Left hindlimb (tissue), 1 donor: ENCODE data around the gene COA5.

Source experiments
- DNase-seq: peaks from one replicate; pipeline ENCODE4 v3.0.0-alpha.2; 2018

COA5 gene, protein sequence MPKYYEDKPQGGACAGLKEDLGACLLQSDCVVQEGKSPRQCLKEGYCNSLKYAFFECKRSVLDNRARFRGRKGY

GRCh38 chr2:98608116-98608961 is at the start of gene COA5, which contains the start of gene UNC50:
Gene COA5 (minus strand): TSS chr2:98608512. CDS start chr2:98608405, 107 bp downstream.
Gene UNC50 (plus strand): TSS chr2:98608589. CDS start chr2:98609760, 1,171 bp downstream.
- DNase-seq = peak; percentile 92

DNA sequence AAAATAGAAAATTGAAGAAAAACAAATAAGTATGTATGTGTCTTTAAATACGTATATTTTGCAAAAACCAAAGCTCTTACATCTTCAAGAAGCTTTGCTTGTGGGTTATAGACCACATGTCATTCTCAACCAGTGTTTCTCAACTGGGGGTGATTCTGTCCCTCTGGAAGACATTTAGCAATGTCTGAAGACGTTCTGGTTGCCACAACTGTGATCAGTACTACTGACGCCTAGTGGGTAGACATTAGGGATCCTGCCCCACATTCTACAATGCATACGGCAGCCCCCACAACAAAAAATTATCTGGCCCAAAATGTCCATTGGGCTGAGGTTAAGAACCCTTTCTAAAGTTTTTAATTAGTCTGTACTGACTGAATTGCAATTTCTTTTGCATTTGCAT is 48.5 kb upstream of the COA5 start:
- no peak for DNase-seq

- no peak for DNase-seq
These were observed 46.6 kb upstream of the COA5 start for GRCh38 chr2:98654699-98655495.

GRCh38 chr2:98650998-98651397 is 42.7 kb upstream of the COA5 start:
- no peak for DNase-seq

- no peak for DNase-seq
These were observed 41.7 kb upstream of the COA5 start for GRCh38 chr2:98649992-98650375.

DNA sequence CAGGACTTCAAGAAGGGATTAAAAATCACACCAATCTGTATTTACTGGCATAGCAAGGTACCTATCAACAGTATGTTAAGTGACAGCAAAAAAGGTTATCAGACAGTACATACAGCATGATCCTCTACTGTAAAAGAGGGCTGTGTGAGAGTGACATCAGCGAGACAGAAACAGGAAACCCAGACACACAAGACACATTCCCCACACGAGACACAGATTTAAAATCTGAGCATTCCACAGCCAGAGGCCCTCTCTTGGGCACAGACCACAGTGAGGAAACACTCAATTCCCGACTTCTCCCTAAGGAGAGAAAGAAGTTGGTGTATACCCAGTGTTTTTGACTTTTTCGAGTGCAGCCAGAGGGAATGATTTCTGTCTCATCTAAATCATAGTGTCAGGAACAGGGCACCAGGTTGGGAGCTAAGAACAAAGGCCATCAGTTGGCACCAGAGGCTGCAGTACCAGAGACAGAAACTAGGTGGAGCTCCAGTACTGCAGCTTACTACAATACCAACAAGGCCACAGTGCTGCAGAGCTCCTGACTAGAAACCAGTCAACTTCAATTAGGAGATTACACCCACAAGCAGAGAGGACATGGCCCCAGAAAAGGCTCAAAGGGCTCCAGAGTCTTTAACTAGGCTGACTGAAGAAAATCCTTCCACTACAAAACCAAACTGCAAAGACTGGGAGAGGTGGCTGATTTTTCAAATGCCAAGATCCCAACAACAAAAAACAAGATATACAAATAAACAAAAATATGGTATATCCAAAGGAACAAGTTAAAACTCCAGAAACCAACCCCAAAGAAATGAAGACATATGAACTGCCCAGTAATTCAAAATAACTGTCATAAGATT is 41.1 kb upstream of the COA5 start:
- peak; percentile 79 for DNase-seq

GRCh38 chr2:98648451-98648850 is 40.1 kb upstream of the COA5 start:
- no peak for DNase-seq

DNA sequence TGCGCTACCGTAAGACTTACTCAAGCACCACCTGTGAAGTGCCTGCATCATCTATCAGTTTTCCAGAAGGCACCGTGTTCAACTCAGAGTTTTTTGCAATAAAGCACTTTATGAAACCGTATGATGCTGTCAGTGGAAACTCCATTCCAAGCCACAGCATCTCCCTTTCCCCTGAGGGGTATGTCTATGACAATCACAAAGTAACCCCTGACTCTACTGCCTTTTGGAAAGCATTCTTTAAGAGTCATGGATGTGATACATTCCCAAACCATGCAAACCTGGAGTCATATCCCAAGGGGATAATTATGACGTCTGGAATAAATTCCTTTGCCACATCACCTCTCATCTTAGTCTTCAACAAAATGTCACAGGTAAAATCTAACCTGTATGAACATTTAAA is 39.3 kb upstream of the COA5 start:
- DNase-seq = no peak

DNA sequence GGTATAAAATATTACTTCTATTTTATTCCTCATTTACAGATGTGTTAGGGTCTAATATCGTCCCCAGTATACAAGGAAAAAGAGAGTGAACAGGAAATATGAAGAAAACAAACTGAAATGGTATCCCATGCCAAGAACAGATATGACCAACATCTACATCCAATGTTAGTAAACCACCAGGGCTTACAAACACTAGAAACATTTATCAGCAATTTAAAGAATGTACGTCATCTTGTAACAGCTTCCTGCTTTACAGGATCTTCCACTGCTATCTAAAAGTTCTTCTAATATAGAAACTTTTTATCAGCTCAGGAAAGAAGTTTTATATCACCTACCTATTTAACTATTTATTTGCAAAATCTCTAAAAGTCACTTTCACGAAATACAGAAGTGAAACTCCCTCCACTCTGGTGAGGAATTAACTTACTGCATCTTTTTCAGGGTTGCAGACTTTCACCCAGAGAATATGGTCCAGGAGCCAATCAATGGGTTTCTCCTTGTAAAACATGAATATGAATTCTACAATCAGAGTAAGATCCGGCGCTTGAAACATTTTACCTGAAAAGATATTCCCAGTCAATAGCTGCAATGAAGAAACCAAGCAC is 35.3 kb upstream of the COA5 start:
- no peak for DNase-seq

DNA sequence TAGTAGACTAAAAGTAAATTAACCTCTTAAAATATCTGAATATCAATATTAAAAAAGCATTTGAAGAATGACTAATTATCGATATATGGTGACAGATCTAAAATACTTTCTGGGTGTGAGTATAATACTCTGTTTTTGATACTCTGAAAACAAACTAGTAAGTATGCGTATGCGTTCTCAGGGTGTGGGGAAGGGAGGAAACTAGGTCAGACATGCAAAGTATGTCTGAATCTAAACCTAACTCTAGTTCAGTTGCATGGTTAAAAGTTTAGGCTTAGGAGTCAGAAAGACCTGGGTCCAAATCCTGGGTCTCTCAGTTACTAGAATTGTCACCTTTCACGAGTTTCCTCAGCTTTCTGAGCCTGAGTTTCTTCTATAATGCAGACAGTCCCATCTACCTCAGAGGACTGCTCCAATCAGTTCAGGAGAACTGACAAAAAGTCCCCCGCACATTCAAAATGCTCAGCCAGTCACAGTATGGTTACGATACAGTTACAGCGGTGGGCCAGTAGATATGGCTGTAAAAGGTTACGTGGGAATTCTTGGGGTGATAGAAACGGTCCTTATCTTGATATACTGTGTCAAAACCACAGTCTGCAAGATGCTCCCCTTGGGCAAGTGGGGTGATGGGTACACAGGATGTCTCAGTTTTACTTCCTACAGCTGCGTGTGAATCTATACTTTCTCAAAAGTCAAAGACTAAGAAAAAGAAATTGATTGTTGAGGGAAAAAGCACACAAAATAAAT is 29.3 kb upstream of the COA5 start:
- DNase-seq = no peak

- no peak for DNase-seq
These were observed 26.2 kb upstream of the COA5 start for GRCh38 chr2:98634406-98635092.

- no peak for DNase-seq
These were observed 24.0 kb upstream of the COA5 start for GRCh38 chr2:98632351-98632750.

DNA sequence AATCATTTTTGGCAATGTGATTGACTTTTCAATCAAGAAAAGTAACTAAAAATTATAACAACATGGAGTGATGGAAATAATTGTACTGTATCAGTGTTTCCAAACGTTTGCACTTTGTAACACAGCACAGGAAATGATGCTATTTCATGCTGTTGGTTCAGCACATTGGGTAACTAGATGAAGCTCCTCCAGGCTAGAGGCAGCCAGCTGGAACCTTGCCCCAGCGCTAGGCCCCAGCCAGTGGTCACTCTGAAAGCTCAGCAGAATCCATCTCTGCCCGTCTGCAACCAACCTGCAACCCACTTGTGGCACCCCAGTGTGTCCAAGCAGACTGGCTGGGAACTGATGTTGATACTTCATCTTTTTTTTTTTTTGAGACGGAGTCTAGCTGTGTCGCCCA is 15.3 kb upstream of the COA5 start:
- no peak for DNase-seq

- no peak for DNase-seq
These were observed 8.8 kb upstream of the COA5 start for GRCh38 chr2:98617149-98617548.

DNA sequence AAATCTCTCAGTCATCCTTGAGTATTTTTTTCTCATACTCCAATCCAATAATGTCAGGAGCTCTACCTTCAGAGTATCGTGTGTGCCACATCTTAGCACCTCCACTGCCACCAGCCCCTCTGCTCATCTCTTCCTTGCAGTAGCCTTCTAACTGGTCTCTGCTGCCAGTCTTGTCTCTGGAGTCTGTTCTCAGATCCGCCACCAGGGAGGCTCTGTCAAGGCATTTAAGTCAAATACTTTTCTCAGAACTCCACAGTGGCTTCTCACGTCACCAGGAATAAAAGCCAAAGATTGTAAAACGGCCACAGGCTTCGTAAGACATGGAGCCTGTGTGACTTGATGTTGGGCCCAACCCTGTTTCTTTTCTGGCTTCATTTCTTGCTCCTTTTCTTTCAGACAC is 7.2 kb upstream of the COA5 start:
- no peak for DNase-seq

DNA sequence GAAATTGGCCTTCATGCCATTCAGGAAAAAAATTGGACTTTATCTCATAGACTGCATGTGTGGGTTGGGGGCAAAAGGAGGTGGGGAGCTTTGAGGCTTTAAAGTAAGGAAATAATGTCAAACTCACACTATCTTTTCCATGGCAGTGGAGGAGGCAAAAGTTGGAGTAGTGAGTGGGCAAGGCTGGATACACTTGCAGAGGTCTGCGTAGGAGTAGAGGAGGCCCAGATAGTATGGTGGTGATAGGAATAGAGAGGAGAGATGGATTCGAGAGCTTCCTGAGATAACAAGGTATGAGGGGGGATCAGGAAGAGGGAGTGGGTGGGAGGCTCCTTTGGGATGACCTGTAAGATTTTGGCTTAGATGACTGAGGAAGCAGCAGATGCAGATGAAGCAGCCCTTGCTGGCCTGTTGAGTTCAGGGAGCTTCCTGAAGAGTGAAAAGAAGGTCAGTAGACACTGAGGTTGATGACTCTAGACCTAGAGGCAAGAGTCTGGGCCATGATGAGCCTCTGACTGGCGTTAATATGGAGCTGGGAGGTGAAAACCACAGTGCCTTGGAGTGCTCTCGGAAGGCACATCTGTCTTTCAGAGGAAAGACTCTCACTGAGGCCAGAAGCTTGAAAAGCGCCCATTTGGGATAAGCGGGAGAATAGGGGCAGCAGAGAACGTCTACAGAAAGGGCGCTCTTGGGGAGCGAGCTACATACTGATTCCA is 5.9 kb upstream of the COA5 start:
- no peak for DNase-seq

DNA sequence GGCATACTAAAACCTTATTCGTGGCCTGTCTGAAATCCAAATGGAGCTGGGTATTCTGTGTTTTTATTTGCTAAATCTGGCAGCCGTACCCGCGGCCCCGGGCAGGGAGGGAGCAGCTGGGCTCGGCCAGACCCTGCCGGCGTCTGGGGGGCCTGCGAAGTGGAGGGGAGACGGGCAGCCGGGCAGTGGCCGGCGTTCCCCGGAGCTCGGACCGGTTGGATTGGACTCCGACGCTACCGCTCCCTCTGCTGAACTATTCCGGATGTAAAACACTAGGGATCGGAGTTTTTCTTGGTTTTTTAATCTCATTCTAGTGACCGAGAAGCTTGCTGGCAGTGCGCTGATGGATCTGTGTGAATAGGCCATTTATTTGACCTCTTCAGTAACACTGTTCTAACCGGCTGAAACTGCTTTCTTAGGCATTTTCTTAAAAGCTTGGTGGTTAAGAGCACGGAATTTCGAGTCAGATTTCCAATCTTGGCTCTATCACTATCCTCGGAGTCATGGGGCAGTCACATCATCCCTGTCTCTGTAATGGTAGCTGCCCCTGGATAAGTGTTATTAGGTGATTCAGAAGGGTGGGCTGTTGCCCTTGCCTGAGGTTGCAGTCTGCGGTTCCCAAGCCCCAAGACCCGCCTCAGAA is 771 bp upstream of the COA5 start:
- DNase-seq = no peak

DNA sequence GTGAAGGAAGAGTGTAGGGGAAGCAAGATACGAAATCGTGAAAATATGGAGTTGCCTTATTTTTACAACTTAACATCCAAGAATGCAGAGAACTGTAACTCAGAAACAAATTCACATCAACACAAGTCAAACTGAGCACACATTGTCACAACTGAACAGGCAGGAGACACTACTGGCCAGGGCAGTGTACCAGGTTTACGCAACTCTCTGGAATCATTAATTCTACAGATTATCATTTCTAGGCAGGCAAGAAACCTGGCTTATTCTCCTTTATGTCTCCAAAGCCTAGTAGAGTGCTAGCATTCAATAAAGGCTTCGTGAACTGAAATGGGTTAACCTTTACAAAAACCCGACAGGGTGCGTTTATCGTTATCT is 584 bp downstream of the COA5 start:
- no peak for DNase-seq

GRCh38 chr2:98607104-98607503 is 1.2 kb downstream of the COA5 start:
- no peak for DNase-seq

- no peak for DNase-seq
These were observed 1.9 kb downstream of the COA5 start for GRCh38 chr2:98606431-98606830.
